Lower leg skin (tissue), 4 donors: ENCODE data around the gene ZNF280C. TPM values are rescaled to one million over a fixed set of nuclear protein-coding genes. Genes with fewer than 3 reads are reported as not detected.
A peak's percentile ranks its signal among the peaks of the same experiment; 100 is the strongest.

Experiments used
- DNase-seq, 2 donors: peaks; one replicate each; pipeline ENCODE4 v3.0.0-alpha.2; 2019; ENCODE audit warnings: low spot score in 2 of 2
- H3K4me3 ChIP-seq: fragments of 200-600 bp; sonication (generic); 2 replicates; pipeline ENCODE4 v1.5.1; 2017; ENCODE audit warnings: mild to moderate bottlenecking, low read depth; ENCODE audit not compliant: poor library complexity, severe bottlenecking
- POLR2A ChIP-seq, 2 donors: fragments of 450-650 bp; IDR thresholded peaks; one replicate each; pipeline ENCODE4 v1.6.1; 2016 to 2017; ENCODE audit warnings: antibody characterized with exemption in 2 of 2, mild to moderate bottlenecking in 1 of 2, moderate library complexity in 1 of 2
- WGBS, 2 donors: methylation state at CpG; one replicate each; pipeline ENCODE4 v1.1.5; 2018; 5-methylcytosine and 5-hydroxymethylcytosine counted together
- intact Hi-C: fragments of 100-400 bp; cut with DNase I; formaldehyde crosslinking; loops from one replicate; pipeline ENCODE4 v1.15.0; 2023; ENCODE audit warnings: low total_unique reads
- total RNA-seq, 4 donors: library from RNA; depleted of rRNA; stranded (reverse); fragments of >200 nt; gene quantifications; one replicate each; pipeline ENCODE4 v1.1.0, GENCODE V29; 2016
- TF ChIP-seq, protein P1 (sequence below), 3 donors: fragments of 450-650 bp; IDR thresholded peaks; one replicate each; pipeline ENCODE4 v1.5.1; 2016; ENCODE audit warnings: antibody characterized with exemption in 3 of 3, mild to moderate bottlenecking in 3 of 3, moderate library complexity in 2 of 3

Gene ZNF280C
- total RNA-seq, 4 donors from 2014 or later = 2.9 to 3.8 (median 3.6) TPM

DNA sequence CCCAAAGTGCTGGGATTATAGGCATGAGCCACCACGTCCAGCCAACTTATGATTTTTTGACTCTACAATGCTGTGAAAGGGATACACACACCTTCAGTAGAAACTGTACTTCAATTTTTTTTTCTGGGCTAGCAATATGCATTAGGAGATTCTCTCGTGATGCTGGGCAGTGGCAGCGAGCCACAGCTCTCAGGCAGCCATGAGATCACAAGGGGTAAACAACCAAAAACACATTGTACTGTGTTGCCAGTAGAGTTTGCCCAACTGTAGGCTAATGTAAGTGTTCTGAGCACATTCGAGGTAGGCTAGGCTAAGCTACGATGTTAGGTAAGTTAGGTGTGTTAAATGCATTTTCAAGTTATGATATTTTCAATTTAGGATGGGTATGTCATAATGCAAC lies 71.2 kb downstream of the ZNF280C start:
- H3K4me3 ChIP-seq = no peak overlapping the region
- DNase-seq = no peak
- no peak for TF ChIP-seq POLR2A (IDR thresholded peaks at IDR 0.05)
- TF ChIP-seq, protein P1, sequence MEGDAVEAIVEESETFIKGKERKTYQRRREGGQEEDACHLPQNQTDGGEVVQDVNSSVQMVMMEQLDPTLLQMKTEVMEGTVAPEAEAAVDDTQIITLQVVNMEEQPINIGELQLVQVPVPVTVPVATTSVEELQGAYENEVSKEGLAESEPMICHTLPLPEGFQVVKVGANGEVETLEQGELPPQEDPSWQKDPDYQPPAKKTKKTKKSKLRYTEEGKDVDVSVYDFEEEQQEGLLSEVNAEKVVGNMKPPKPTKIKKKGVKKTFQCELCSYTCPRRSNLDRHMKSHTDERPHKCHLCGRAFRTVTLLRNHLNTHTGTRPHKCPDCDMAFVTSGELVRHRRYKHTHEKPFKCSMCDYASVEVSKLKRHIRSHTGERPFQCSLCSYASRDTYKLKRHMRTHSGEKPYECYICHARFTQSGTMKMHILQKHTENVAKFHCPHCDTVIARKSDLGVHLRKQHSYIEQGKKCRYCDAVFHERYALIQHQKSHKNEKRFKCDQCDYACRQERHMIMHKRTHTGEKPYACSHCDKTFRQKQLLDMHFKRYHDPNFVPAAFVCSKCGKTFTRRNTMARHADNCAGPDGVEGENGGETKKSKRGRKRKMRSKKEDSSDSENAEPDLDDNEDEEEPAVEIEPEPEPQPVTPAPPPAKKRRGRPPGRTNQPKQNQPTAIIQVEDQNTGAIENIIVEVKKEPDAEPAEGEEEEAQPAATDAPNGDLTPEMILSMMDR (IDR thresholded peaks at IDR 0.05) = no peak
- 52 to 61% methylated on average over 5 of the region's 5 CpGs for WGBS, 2 donors
- intact Hi-C loops = no loop called here

DNA sequence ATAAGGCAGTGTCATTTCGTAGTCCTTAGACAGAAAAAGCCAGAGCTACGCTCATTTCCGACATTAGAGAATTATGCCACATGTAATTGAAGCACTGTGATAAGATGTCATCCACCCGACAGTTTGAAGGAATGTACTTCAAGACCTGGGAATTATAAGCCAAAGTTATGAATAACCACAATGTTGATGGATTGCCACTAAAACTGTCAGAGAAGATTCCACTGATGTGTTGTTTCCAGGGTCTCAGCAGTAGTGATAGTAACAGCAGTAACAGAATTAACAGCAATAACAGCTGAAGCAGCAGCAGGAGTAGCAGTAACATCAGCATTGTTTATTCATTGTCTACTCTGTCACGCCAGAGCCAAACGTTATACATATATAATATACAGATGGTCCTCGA lies 72.2 kb downstream of the ZNF280C start:
- intact Hi-C loops = no loop called here
- TF ChIP-seq, protein P1 (IDR thresholded peaks at IDR 0.05) = no peak
- TF ChIP-seq POLR2A (IDR thresholded peaks at IDR 0.05) = no peak
- no peak overlapping the region for H3K4me3 ChIP-seq
- DNase-seq = no peak
- 42 to 60% methylated on average over 7 of the region's 7 CpGs for WGBS, 2 donors

DNA sequence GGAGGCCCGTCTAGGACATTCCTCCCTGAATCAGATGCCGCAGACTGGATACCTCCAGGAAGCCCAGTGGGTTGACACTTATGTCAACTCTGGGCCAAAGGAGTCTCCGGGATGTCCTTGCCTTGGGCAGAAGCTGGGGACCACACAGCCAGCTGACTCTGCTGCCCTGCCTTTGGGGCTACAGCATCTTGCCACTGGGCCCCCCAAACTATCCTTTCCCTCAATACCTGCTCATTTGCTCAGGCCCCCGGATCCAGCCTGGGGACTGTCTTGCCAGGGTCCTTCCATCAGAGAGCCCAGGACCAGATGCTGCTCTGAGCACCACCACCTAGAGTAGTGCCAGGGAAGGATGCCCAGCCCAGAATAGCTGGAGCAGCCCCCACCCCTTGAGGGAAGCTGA lies 77.9 kb downstream of the ZNF280C start:
- intact Hi-C loops = loop anchor here (5.0 kb wide), 1 partner anchor 108 kb away; no protein-coding TSS in a partner anchor
- DNase-seq = peak in 1 of 2 donors; percentile 71
- WGBS, 2 donors = 90 to 93% methylated on average over 2 to 4 of the region's 4 CpGs
- H3K4me3 ChIP-seq = no peak overlapping the region
- no peak for TF ChIP-seq POLR2A (IDR thresholded peaks at IDR 0.05)
- TF ChIP-seq, protein P1 (IDR thresholded peaks at IDR 0.05) = no peak

DNA sequence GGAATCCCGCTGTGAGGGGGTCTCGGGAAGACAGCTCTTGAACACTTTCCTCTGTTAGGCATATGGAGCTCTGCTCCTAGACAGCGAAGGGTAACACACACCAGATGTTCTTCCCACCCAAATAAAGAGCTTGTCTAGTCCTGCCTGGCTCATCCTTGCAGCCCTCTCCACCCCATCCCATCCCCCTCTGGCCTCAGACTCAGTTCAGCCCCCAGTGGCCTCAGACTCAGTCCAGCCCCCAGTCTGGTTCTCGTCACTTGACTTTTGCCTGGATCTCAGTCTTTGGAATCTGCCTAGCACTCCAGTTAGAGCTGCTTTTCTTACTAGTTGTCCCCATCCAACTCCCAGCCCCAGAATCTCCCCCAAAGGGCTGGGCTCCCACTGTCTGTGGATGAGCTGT lies 82.0 kb downstream of the ZNF280C start:
- TF ChIP-seq, protein P1 (IDR thresholded peaks at IDR 0.05) = no peak
- no peak for TF ChIP-seq POLR2A (IDR thresholded peaks at IDR 0.05)
- no peak for DNase-seq
- H3K4me3 ChIP-seq = no peak overlapping the region
- intact Hi-C loops = no loop called here
- WGBS, 2 donors = 61 to 62% methylated on average over 4 of the region's 4 CpGs

DNA sequence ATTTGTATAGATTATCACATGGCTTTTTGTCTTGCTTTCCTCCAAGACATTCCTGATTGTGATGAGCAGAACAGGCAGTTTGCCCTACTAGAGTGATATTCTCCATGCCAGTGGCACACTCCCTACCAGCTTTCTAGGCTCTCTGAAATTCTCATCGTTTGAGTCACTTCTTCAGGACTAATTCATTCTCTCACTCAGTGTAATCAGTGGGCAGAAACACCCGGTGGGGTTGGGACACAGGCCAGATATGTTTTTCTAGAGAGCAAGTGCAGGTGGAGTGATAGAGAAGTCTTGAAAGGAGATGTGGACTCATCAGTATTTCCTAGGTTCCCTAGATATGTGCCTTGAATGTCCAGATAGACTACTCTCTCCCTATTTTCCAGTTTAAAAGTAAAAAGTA lies 83.8 kb downstream of the ZNF280C start:
- DNase-seq = peak in 1 of 2 donors; percentile 75
- WGBS, 2 donors = 35 to 52% methylated on average over 2 of the region's 2 CpGs
- H3K4me3 ChIP-seq = no peak overlapping the region
- intact Hi-C loops = no loop called here
- no peak for TF ChIP-seq POLR2A (IDR thresholded peaks at IDR 0.05)
- TF ChIP-seq, protein P1 (IDR thresholded peaks at IDR 0.05) = no peak

DNA sequence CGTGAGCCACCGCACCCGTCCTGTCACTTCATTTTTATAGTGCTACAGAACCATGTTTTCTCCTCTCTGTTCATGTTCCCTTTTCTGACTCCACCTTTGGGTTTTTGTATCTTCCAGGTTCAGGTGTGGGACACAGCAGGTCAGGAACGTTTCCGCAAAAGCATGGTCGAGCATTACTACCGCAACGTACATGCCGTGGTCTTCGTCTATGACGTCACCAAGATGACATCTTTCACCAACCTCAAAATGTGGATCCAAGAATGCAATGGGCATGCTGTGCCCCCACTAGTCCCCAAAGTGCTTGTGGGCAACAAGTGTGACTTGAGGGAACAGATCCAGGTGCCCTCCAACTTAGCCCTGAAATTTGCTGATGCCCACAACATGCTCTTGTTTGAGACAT lies 84.5 kb downstream of the ZNF280C start:
- no peak for DNase-seq
- 91 to 92% methylated on average over 11 of the region's 11 CpGs for WGBS, 2 donors
- no peak overlapping the region for H3K4me3 ChIP-seq
- TF ChIP-seq, protein P1 (IDR thresholded peaks at IDR 0.05) = no peak
- no peak for TF ChIP-seq POLR2A (IDR thresholded peaks at IDR 0.05)
- intact Hi-C loops = no loop called here
